Keratinocyte (primary cell): Measurements from ENCODE around the gene ADD2. TPM values are rescaled to one million over a fixed set of nuclear protein-coding genes. Genes with fewer than 3 reads are reported as not detected.
"Not testable (repeated sequence)": the region's sequence is repeated elsewhere in the genome, so short reads cannot be mapped to it uniquely, and the experiment has no call there.

Source experiments
- DNase-seq: peaks from one replicate; pipeline ENCODE4 v3.0.0-alpha.2; 2011; ENCODE audit warnings: low read depth, missing footprints, low spot score
- FAIRE-seq: peaks from 2 replicates; lab custom pipeline; 2011; peaks lifted over from hg19 to GRCh38; lab: Jason Lieb, UNC
- H2AFZ ChIP-seq: 2 replicates; pipeline ENCODE4 v1.6.0; 2012; ENCODE audit warnings: low read length, control low read depth, inconsistent platforms; ENCODE audit not compliant: control insufficient read depth
- H3K27ac ChIP-seq: 2 replicates; pipeline ENCODE4 v1.5.1; 2011; ENCODE audit warnings: low read length; ENCODE audit not compliant: control insufficient read depth, insufficient read depth
- H3K27me3 ChIP-seq: 3 replicates; pipeline ENCODE4 v1.6.0; 2011; ENCODE audit warnings: low read length; ENCODE audit not compliant: control insufficient read depth, insufficient read depth; ENCODE audit errors: extremely low read depth
- H3K36me3 ChIP-seq, 2 experiments: 2 replicates in 1 of 2; 3 replicates in 1 of 2; pipeline ENCODE4 v1.5.1; 2011; ENCODE audit warnings: low read length in 2 of 2, mild to moderate bottlenecking in 1 of 2; ENCODE audit not compliant: control insufficient read depth in 2 of 2, insufficient read depth in 2 of 2; ENCODE audit errors: extremely low read depth in 1 of 2
- H3K4me1 ChIP-seq: 3 replicates; pipeline ENCODE4 v1.5.1; 2011; ENCODE audit warnings: low read length; ENCODE audit not compliant: control insufficient read depth, insufficient read depth; ENCODE audit errors: extremely low read depth
- H3K4me2 ChIP-seq: 3 replicates; pipeline ENCODE4 v1.6.0; 2011; ENCODE audit warnings: low read depth, low read length; ENCODE audit not compliant: control insufficient read depth, insufficient read depth; ENCODE audit errors: extremely low read depth
- H3K4me3 ChIP-seq, 3 experiments: fragments of 200-600 bp in 1 of 3; sonication (generic) in 1 of 3; 2 replicates in 2 of 3; 3 replicates in 1 of 3; pipeline ENCODE4 v1.5.1; 2011 to 2016; ENCODE audit warnings: low read length in 3 of 3, mild to moderate bottlenecking in 3 of 3, control low read depth in 2 of 3, inconsistent platforms in 1 of 3, low read depth in 1 of 3, mixed read lengths in 1 of 3, mixed run types in 1 of 3, moderate library complexity in 1 of 3; ENCODE audit not compliant: control insufficient read depth in 2 of 3, insufficient read depth in 2 of 3; ENCODE audit errors: extremely low read depth in 1 of 3
- H3K79me2 ChIP-seq: 2 replicates; pipeline ENCODE4 v1.6.0; 2012; ENCODE audit warnings: low read length; ENCODE audit not compliant: control insufficient read depth, insufficient read depth
- H3K9ac ChIP-seq: 3 replicates; pipeline ENCODE4 v1.6.0; 2011; ENCODE audit warnings: low read length; ENCODE audit not compliant: control insufficient read depth, insufficient read depth; ENCODE audit errors: extremely low read depth
- H3K9me1 ChIP-seq: 3 replicates; pipeline ENCODE4 v1.6.0; 2011; ENCODE audit warnings: low read length; ENCODE audit not compliant: control insufficient read depth, insufficient read depth; ENCODE audit errors: extremely low read depth
- H3K9me3 ChIP-seq: 2 replicates; pipeline ENCODE4 v1.5.1; 2012; ENCODE audit warnings: low read depth, low read length; ENCODE audit not compliant: control insufficient read depth
- H4K20me1 ChIP-seq: 3 replicates; pipeline ENCODE4 v1.6.0; 2011; ENCODE audit warnings: low read length; ENCODE audit not compliant: control insufficient read depth, insufficient read depth; ENCODE audit errors: extremely low read depth
- CTCF ChIP-seq, 3 experiments: IDR thresholded peaks in 1 of 3; conservative IDR thresholded peaks in 1 of 3; optimal IDR thresholded peaks in 1 of 3; 2 replicates in 2 of 3; 3 replicates in 1 of 3; pipeline versions ENCODE3 to v1.5.1; 2011; ENCODE audit warnings: low read length in 3 of 3, mild to moderate bottlenecking in 3 of 3, moderate library complexity in 2 of 3, control low read depth in 1 of 3, inconsistent platforms in 1 of 3; ENCODE audit not compliant: insufficient read depth in 2 of 3; ENCODE audit errors: extremely low read depth in 1 of 3
- EZH2 ChIP-seq: IDR thresholded peaks from one replicate; pipeline ENCODE4 v1.6.1; 2012; ENCODE audit warnings: inconsistent platforms, mild to moderate bottlenecking, low read length, moderate library complexity
- dilution Hi-C: fragments of 300-500 bp; cut with MboI; formaldehyde crosslinking; loops from one replicate; pipeline ENCODE4 v1.7.0; 2020; ENCODE audit warnings: low sequenced_read_pairs; ENCODE audit not compliant: extremely low pct_ligation_motif_present
- polyA plus RNA-seq, 5 experiments: library from polyadenylated mRNA; depleted of rRNA in 3 of 5; stranded (reverse) in 3 of 5; stranded (forward) in 1 of 5; unstranded in 1 of 5; fragments of >200 nt; gene quantifications; 1 replicate in 1 of 5; 2 replicates in 3 of 5; 3 replicates in 1 of 5; pipeline versions ENCODE4 v1.2.1 to v1.2.3, GENCODE V29; 2011 to 2012; ENCODE audit warnings: missing spikeins in 2 of 5, low read depth in 1 of 5, low replicate concordance in 1 of 5

The ADD2 gene
- polyA plus RNA-seq, 1 donor (not counting 4 experiments of a cell fraction or from before 2014, with no cell fraction given), result 0.05 TPM

GRCh38 chr2:70743068-70743467 lies 24.9 kb downstream of the ADD2 start:
- no peak for DNase-seq
- TF ChIP-seq EZH2 (no peak), CTCF (optimal IDR thresholded peaks at IDR 0.05 in 1 of 3, IDR thresholded peaks at IDR 0.05 in 1 of 3, conservative IDR thresholded peaks at IDR 0.05 in 1 of 3; ENCODE audit: extremely low read depth in 1 of 3, insufficient read depth in 2 of 3, low read length in 3 of 3) (no peak)
- no peak overlapping the region for H3K27ac ChIP-seq
- no peak overlapping the region for H3K4me2 ChIP-seq
- no peak for FAIRE-seq
- no peaks in the 10 kb centered on the region for H3K9me3 ChIP-seq
- H3K9ac ChIP-seq, result no peak overlapping the region
- H2AFZ ChIP-seq, result no peak overlapping the region
- dilution Hi-C loops, result no loop called here
- no peaks in the 10 kb centered on the region for H3K9me1 ChIP-seq
- no peaks in the 10 kb centered on the region for H3K79me2 ChIP-seq
- H3K4me1 ChIP-seq, result peaks cover 5% of the 10 kb centered on the region
- H3K4me3 ChIP-seq, result no peak overlapping the region
- no peaks in the 10 kb centered on the region for H3K27me3 ChIP-seq
- H4K20me1 ChIP-seq, result no peaks in the 10 kb centered on the region
- H3K36me3 ChIP-seq, result no peaks in the 10 kb centered on the region

DNA sequence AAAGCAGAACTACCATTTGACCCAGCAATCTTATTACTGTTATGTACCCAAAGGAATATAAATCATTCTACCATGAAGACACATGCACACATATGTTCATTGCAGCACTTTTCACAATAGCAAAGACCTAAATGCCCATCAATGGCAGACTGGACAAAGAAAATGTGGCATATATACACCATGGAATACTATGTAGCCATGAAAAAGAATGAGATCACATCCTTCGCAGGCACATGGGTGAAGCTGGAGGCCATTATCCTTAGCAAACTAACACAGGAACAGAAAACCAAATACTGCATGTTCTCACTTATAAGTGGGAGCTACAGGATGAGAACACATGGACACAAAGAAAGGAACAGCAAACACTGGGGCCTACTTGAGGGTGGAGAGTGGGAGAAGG lies 28.5 kb downstream of the ADD2 start:
- not testable (repeated sequence) for FAIRE-seq

GRCh38 chr2:70738159-70738558 lies 29.8 kb downstream of the ADD2 start:
- H3K79me2 ChIP-seq, result no peaks in the 10 kb centered on the region
- dilution Hi-C loops, result no loop called here
- TF ChIP-seq EZH2, result no peak
- TF ChIP-seq CTCF (optimal IDR thresholded peaks at IDR 0.05 in 1 of 3, IDR thresholded peaks at IDR 0.05 in 1 of 3, conservative IDR thresholded peaks at IDR 0.05 in 1 of 3; ENCODE audit: extremely low read depth in 1 of 3, insufficient read depth in 2 of 3, low read length in 3 of 3), result no peak
- no peak overlapping the region for H3K27ac ChIP-seq
- H3K4me2 ChIP-seq, result peak overlapping the region; percentile 45
- peaks cover under 1% of the 10 kb centered on the region for H3K27me3 ChIP-seq
- no peaks in the 10 kb centered on the region for H3K9me3 ChIP-seq
- H2AFZ ChIP-seq, result no peak overlapping the region
- DNase-seq (peak; percentile 46), FAIRE-seq (peak; percentile 57)
- peaks cover 10% of the 10 kb centered on the region for H3K4me1 ChIP-seq
- no peak overlapping the region for H3K9ac ChIP-seq
- no peaks in the 10 kb centered on the region for H4K20me1 ChIP-seq
- no peaks in the 10 kb centered on the region for H3K9me1 ChIP-seq
- no peaks in the 10 kb centered on the region for H3K36me3 ChIP-seq
- no peak overlapping the region for H3K4me3 ChIP-seq

More for the DNA sequence above, 28.5 kb downstream of the ADD2 start:
- H2AFZ ChIP-seq, H3K9ac ChIP-seq, H3K9me3 ChIP-seq, H3K4me3 ChIP-seq, H3K4me2 ChIP-seq, H4K20me1 ChIP-seq, H3K9me1 ChIP-seq, DNase-seq, H3K36me3 ChIP-seq, H3K27ac ChIP-seq, H3K27me3 ChIP-seq, H3K79me2 ChIP-seq, dilution Hi-C loops: not testable (repeated sequence)
- H3K4me1 ChIP-seq, result peaks cover 10% of the 10 kb centered on the region
